AG10803 (cell line): ENCODE measurements around the gene DDX39B.
A peak's percentile ranks its signal among the peaks of the same experiment; 100 is the strongest.
"Not testable (repeated sequence)": the region's sequence is repeated elsewhere in the genome, so short reads cannot be mapped to it uniquely, and the experiment has no call there.

Experiments
- DNase-seq: peaks from one replicate; pipeline ENCODE4 v3.0.0; 2010; ENCODE audit warnings: low read depth
- H3K4me3 ChIP-seq: 2 replicates; pipeline ENCODE4 v1.5.1; 2011; ENCODE audit warnings: mild to moderate bottlenecking, low read length, control low read depth
- CTCF ChIP-seq: conservative IDR thresholded peaks from 2 replicates; pipeline ENCODE4 v1.5.1; 2011; ENCODE audit warnings: mild to moderate bottlenecking, low read length, control low read depth, inconsistent platforms

DDX39B gene

GRCh38 chr6:31557443-31558317 lies 15.9 kb upstream of the DDX39B start:
- no peak for TF ChIP-seq CTCF
- DNase-seq = no peak
- no peak overlapping the region for H3K4me3 ChIP-seq

- no peak for TF ChIP-seq CTCF
- H3K4me3 ChIP-seq = no peak overlapping the region
- no peak for DNase-seq
Measured at GRCh38 chr6:31556307-31556706, 14.5 kb upstream of the DDX39B start.

GRCh38 chr6:31551371-31551770 lies 9.6 kb upstream of the DDX39B start:
- peak; percentile 46 for TF ChIP-seq CTCF
- H3K4me3 ChIP-seq = not testable (repeated sequence)
- DNase-seq = peak; percentile 51

- DNase-seq = no peak
- H3K4me3 ChIP-seq = peak overlapping the region; percentile 66
- TF ChIP-seq CTCF = no peak
Measured at GRCh38 chr6:31548544-31548873, 6.7 kb upstream of the DDX39B start.

GRCh38 chr6:31547727-31548543 lies 6.1 kb upstream of the DDX39B start:
- no peak for DNase-seq
- H3K4me3 ChIP-seq = peak overlapping the region; percentile 66
- no peak for TF ChIP-seq CTCF

- peak within 1 kb of the TSS; percentile 66 for H3K4me3 ChIP-seq
- DNase-seq = peak; percentile 98
- TF ChIP-seq CTCF = no peak
Measured at GRCh38 chr6:31546958-31547726, 5.3 kb upstream of the DDX39B start, which contains the start of gene NFKBIL1. Gene NFKBIL1, plus strand, starts transcription at chr6:31547608. Its CDS starts 87 bp downstream, at chr6:31547695.
